ENCODE results near the gene CD3D.

CD3D gene

DNA sequence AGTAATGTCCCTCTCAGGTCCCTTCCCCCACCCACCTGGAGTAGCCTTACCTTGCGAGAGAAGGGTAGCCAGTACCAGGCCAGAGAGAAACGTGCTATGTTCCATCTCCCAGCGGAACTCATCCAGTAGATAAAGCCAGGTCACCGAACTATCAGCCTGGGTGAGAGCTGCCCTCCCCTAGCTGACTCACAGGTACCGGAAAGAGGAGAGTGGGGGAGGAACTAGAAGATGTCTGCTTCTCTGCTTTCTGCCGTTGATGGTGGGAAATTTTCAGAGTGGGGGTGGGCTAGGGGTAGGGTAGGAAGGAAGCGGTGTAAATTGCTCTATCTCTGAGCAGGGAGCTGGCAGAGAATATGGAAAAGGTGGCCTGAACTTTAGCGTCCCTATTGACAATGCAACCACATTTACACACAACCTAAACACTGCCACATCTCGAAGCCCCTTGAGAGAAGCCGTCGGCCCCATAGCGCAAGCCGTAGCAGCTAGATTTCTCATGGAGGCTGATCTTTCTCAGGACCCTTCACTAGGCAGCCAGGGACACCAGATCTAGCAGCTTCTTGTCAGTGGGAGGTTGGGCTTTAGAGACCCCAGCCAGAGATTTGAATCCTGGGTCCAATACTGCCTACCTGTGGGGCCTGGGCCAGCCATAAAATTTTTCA, at the start of gene CD3D:
CD3D (minus strand) TSS at position 203 of the 659 bp plus-strand sequence; CDS start at position 105, 98 bp downstream.
- no peak for DNase-seq

DNA sequence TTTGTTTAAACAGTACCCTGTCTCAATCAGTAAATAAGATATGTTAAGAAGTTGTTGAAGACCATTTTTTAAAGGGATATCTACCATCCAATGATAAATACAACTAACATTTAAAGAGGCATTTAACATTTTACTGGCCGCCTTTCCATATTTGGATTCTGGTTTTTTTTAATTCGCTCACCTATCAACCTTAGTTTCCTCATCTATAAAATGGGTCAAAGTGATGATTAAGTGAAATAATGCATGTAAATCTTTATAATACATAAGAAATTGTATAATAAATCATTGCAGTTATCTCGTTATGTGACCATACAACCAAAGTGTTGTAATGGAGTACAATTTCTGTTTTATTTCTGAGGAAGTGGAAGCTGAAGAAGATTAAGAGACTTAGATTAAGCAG, 41.2 kb upstream of the CD3D start:
- DNase-seq, result no peak

DNA sequence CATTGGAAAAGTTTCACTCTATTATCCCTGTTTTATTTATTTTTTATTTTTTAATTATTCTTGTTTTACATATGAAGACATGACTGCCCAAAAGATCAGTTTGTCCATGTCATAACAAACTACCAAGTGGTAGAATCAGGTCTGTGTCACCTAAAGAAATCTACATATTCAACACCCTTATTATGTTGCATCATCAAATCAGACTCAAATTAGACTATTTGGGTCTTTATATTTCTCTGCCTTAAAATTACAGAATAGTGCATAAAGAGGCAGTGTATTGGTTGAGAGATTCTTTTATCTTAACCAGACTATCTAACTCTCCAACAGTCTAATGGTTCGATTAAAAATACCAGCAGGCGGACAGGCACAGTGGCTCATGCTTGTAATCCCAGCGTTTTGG, 40.4 kb upstream of the CD3D start:
- DNase-seq, result no peak

DNA sequence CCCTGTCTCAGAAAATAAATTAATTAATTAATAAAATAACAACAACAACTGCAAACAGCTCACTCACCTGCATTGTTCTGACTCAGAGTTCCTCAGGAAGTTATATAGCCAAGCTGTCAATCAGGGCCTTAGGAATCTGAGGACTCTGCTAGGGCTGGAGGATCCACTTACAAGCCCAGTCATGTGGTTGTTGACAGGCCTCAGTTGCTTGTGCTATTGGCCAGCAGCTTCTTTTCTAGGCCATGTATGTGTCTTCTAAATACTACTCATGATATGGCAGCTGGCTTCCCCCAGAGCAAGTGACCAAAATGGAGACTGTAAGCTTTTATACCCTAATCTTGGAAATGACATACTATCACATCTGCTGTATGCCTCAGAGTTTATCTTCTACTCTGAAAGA, 38.1 kb upstream of the CD3D start:
- DNase-seq, result no peak

DNA sequence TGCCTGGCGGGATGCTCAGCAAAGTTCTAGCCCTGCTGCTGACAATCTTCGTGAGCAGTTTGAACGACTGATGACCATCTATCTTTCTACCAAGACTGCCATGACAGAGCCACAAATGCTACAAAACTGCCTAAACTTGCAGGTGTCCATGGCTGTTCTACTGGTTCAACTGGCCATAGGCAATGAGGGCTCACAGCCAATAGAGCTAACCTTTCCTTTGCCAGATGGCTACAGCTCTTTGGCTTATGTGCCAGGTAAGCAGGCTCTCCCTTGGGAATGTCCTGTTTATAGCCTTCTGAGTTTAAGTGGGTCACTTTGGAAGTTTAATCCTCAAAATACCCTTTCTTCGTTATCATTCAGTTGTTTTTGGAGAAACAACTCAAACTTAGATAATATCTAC, 37.0 kb upstream of the CD3D start:
- no peak for DNase-seq

DNA sequence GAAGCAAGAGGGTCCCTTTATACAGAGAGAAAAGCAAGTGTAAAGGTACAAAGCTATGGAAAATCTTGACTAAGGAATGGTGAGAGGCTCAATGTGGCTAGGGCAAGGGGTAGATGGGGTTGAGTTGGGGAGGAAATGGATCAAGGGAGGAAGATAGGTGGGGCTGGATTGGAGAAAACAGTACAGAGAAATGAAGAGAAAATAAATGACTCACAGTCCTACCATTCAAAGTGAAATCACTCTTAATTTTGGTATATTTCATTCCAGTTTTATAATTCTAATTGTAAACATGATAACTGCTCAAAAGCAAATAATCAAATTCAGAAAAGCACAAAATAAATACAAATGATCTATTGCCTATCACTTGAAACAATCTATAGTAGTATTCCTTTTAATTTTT, 33.5 kb upstream of the CD3D start:
- no peak for DNase-seq

DNA sequence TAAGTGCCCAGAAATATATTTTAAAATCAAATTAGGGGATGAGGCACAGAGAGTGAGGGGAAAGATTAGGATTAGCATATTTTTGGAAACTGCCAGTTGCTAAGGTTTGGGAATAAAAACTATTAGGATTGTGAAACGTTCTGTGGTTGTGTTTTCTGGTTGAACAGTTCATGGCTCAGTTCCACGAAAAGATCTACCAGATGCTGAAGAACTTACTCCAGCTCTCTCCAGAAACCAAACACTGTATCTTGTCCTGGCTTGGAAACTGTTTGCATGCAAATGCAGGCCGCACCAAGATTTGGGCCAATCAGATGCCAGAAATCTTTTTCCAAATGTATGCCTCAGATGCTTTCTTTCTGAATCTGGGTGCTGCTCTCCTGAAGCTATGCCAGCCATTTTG, 32.2 kb upstream of the CD3D start:
- DNase-seq, result no peak

DNA sequence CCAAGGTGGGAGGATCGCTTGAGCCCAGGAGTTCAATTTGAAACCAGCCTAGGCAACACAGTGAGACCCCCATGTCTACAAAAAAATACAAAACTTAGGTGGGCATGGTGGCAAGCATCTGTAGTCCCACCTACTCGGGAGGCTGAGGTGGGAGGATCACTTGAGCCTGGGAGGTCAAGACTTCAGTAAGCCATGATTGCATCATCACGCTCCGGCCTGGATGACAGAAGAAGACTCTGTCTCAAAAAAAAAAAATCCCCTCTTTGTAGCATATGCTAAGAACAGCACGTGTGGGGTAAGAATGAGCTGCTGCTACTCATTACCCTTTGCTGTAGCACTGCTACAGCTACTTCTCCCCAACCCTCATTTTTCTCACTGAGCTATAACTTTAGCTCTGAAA, 31.4 kb upstream of the CD3D start:
- DNase-seq, result no peak

DNA sequence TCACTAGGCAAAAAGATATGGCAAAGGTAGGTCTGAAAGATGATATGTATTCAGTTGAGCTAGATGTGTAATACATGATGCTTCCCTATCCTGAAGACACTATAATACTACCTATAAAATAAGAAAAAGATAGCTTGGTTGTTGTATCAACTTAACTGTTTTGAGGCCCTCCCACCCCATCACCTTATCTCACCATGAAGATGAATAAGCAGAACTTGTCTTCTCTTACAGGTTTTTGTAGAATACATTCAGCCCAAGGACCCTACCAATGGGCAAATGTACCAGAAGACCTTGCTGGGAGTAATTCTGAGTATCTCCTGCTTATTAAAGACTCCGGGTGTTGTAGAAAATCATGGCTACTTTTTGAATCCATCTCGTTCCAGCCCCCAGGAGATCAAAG, 30.8 kb upstream of the CD3D start:
- DNase-seq, result no peak

DNA sequence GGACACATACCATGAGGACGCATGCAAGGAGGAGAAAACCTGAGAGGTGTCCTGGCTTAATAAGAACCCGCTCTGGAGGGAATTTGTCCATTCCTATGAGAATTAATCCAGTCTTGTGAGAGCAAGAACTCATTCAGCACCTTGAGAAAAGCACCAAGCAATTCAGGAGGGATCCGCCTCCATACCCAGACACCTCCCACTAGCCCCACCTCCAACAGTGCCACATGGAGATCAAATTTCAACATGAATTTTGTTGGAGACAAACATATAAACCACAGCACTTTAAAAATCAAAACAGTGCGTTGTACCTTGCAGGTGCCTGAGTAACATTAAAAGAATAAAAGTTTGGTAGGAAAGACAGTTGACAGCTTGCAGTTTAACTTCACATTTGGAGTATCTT, 28.3 kb upstream of the CD3D start:
- DNase-seq, result no peak

DNA sequence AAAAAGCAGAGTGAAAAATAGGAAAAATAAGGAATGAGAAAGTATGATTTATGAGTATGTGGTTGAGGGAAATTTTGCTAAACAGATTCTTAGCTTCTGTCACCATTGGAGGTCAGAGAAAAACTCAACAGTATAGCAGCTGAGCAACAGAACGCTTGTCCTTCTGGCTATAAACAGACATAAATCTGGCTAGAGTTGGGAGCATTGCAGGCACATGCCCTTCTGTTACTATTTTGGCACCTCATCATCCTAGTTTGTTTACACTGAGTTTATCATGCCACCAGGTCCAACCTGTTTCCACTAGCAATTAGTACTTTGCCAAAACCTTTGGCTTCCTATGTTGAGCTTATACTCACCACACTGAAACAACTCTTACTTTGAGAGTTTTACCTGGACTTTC, 23.8 kb upstream of the CD3D start:
- no peak for DNase-seq

DNA sequence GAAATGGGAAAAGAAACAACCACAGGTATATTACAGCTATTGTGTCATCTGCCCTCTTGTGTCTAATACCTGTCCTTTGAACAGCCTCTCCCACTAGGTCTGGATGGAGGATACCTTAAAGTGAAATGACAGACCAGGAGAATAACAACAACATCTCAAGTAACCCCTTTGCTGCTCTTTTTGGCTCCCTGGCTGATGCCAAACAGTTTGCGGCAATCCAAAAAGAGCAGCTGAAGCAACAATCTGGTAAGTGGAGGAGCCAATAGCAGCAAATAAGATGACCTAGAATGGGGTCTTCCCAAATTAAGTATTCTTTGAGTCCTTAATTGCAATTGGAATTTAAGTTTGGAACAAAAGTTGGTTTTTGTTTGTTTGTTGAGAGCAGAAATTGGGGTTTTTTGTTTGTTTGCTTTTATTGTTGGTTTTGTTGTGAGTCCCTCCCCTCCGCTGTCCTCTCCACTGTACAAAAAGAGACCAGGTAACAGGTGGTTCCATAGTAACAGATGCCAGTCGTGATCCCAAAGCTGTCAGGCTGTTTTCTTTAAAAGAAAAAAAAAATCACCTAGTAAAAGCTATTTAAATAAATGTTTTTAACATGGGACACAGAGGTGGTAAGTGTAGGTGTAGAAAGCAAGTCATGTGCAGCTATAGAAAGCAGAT, 22.6 kb upstream of the CD3D start:
- no peak for DNase-seq

DNA sequence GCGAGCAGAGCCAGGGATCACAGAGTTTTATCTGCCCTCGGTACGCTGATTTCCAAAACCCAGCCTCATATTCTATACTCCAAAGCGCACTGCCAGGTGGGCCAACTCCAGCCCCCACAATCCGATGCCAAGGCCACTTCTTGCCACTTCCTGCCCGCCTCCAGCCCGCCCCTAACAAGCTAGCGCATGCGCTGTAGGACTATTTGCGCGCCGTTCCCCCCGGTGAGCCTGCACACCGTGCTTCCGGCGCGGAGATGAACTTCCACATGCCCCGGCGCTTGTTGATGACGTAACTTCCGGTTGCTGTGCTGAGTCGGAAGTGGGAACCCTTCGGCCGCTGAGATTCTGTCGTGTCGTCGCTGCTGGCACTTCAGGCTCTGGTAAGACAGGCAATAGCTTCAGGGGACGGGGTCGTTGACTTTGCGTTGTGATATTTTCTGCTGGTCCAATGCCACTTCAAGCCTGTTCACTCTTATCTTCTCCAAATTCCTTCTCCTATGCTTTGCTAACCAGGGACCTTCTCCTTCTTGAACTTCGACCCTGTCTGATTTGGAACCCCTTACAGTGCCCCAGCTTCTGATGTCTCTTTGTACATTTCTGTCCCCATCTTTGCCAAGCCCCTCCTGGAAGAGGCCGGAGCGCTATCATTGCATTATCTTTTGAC, 16.9 kb upstream of the CD3D start, which contains the start of gene UBE4A:
UBE4A (plus strand) TSS at position 306 of the 664 bp plus-strand sequence. CDS start 5,481 bp downstream, outside the sequence.
- DNase-seq, result peak; percentile 95 to 100

DNA sequence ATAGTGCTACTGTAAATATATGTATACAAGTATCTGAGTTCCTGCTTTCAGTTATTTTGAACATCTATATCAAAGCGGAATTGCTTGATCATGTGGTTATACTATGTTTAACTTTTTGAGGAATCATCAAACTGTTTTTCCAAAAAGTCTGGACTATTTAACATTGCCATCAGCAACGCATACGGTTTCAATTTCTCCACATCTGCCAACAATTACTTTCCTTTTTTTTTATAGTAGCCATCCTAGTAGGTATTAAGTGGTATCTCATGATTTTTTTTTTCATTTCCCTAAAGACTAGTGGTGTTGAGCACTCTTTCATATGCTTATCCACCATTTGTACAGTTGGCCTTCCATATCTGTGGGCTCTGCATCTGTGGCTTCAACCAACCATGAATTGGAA, 15.6 kb upstream of the CD3D start:
- DNase-seq, result no peak

DNA sequence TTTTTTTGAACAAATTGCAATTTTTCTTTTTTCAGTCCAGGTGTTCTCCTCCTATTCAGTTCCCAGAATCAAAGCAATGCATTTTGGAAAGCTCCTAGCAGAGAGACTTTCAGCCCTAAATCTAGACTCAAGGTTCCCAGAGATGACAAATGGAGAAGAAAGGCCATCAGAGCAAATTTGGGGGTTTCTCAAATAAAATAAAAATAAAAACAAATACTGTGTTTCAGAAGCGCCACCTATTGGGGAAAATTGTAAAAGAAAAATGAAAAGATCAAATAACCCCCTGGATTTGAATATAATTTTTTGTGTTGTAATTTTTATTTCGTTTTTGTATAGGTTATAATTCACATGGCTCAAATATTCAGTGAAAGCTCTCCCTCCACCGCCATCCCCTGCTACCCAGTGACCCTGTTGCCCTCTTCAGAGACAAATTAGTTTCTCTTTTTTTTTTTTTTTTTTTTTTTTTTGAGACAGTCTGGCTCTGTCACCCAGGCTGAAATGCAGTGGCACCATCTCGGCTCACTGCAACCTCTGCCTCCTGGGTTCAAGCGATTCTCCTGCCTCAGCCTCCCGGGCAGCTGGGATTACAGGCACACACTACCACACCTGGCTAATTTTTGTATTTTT, 10.7 kb upstream of the CD3D start:
- DNase-seq, result peak; percentile 20 to 72

DNA sequence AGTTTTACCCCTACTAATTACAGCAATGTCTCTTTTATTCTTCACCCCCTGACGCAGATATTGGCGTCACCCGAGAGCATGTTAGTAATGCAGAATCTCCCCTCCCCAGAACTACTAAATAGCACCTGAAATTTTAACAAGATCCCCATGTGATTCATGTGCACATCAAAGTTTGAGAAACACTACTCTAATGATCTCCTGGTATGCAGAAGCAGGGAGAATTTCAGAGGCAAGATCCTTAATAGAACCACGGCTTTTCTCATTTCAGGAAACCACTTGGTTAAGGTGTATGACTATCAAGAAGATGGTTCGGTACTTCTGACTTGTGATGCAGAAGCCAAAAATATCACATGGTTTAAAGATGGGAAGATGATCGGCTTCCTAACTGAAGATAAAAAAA, 7.0 kb upstream of the CD3D start:
- DNase-seq, result no peak

DNA sequence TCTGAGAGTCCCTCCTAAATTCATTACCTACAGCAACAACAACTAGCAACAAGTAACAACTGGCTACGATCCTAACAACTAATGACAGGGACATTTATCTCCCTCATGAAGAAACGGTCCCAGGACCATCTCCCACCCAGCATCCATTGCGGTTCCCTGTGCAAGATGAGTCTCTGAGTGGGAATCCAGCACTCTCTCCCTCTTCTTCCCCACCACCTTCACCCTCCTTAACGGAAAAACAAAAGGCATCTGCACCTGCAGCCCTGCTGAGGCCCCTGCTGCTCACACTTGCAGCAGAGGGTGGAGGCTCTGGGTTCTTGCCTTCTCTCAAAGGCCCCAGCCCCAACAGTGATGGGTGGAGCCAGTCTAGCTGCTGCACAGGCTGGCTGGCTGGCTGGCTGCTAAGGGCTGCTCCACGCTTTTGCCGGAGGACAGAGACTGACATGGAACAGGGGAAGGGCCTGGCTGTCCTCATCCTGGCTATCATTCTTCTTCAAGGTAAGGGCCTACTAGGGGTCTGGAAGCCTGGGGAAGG, 1.5 kb upstream of the CD3D start, which contains the start of gene CD3G:
CD3G (plus strand) TSS at position 364 of the 535 bp plus-strand sequence; CDS start at position 444, 80 bp downstream.
- peak in 1 of 2 experiments; percentile 21 for DNase-seq

DNA sequence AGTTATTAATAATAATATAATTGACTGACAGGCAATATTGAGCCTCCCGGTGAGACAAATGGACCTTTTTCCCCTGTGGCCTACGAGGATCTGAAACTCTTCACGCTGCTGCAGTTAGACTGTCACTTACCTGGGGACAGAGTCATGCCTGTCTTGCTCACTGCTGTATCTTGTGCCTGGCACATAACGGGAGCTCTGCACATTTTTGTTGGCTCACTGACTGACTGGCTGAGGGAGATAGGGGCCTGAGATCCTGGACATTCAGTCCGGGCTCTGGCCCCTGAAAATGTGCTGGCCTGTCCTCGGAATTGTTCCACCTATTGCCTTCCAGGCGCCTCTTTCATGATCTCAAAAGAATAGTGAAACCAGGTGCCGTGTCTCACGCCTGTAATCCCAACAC, 743 bp upstream of the CD3D start:
- no peak for DNase-seq

DNA sequence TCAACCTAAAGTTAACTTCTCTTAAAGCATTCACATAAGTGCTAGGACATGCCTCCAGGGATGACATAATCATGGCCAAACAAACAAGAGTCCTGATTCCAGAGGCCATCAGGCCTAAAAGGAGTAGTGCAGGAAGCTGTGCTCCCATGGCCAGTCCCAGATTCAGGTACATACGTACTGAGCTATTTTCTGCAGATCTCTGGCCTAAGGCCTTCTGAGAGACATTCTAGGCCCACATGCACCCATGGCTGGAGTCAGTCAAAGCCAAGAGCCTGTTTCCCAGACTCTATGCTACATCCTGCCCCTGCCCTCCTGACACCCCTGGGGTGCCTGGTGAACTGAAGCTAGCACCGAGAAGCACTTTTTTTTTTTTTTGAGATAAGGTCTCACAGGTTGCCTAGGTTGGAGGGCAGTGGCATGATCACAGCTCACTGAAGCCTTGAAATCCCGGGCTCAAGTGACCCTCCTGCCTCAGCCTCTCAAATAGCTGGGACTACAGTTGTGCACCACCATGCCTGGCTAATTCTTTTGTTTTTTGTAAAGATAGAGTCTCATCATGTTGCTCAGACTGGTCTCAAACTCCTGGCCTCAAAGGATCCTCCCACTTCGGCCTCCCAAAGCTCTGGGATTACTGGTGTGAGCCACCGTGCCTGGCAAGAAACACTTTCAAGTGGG, 553 bp downstream of the CD3D start:
- no peak for DNase-seq

DNA sequence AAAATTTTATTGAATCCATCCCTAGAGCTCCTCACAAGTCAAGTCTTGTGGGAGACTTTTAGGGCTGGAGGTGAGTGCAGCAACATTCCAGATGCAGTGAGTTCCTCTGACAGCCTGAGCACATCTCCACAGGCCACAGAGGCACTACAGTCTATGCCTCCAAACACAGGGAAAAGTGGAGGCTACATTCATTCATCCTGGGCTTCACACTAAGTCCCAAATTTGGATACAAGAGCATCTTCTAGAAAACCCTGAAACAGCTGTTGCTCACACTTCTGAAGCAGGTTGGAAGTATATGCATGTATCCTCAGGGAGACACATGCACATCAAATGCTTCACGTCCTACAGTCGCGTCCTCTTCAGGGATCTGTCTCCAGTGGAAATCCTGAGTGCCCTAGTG, 1.2 kb downstream of the CD3D start:
- DNase-seq, result no peak

DNA sequence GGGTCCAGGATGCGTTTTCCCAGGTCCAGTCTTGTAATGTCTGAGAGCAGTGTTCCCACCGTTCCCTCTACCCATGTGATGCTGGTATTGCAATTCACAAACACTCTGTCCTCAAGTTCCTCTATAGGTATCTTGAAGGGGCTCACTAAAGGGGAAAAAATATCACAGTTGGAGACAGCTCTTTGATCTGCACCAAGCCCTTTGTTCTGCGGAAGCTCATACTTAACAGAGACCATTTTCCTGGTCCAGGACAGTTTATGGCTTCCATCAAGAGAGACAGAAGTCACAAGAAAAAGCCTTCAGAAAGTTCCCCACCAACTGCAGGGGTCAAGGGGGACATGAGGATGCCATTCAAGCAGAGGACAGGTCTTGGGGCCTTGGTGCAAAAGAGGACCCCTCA, 2.1 kb downstream of the CD3D start:
- DNase-seq, result no peak

DNA sequence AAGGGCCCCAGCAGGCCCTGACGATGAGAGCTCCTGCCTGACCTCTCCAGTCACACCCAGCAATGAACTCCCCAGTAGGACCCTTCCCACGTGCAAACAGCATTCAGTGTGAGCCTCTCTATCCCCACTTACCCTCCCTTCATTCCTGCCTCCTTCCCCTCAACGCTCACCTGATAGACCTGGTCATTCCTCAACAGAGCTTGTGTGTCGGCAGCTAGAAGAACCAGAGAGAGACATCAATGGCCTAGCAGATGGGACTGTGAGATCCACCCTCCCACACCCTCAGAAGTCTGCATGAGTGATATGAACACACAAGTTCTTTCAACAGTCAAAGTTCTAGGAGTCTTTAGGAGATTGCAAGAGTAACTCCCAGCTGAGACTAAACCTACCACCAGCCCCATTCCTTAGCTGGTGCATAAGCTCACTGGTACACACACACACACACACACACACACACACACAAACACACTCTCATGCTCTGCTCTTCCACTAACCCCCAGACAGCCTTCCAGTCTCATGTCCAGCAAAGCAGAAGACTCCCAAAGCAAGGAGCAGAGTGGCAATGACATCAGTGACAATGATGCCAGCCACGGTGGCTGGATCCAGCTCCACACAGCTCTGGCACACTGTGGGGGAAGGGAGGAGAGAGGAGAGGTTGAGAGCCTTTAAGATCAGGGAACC, 3.1 kb downstream of the CD3D start:
- DNase-seq, result no peak
